Vagina (tissue), 2 donors: Measurements from ENCODE around the gene ESYT2. TPM values are rescaled to one million over a fixed set of nuclear protein-coding genes. Genes with fewer than 3 reads are reported as not detected.

Experiments
- DNase-seq, 2 donors: peaks; one replicate each; pipeline ENCODE4 v3.0.0-alpha.2; 2017; ENCODE audit errors: extremely low spot score in 2 of 2
- H3K27ac ChIP-seq: fragments of 200-600 bp; sonication (generic); one replicate; pipeline ENCODE4 v1.5.1; 2019
- H3K27me3 ChIP-seq: fragments of 200-600 bp; sonication (generic); one replicate; pipeline ENCODE4 v1.5.1; 2019
- H3K36me3 ChIP-seq, 2 donors: fragments of 200-600 bp; sonication (generic); one replicate each; pipeline ENCODE4 v1.5.1; 2017 to 2019
- H3K4me1 ChIP-seq: fragments of 200-600 bp; sonication (generic); one replicate; pipeline ENCODE4 v1.5.1; 2019
- H3K4me3 ChIP-seq, 2 donors: fragments of 200-600 bp; sonication (generic); 1 replicate in 1 of 2; 2 replicates in 1 of 2; pipeline ENCODE4 v1.5.1; 2016 to 2019
- H3K9me3 ChIP-seq: fragments of 200-600 bp; sonication (generic); one replicate; pipeline ENCODE4 v1.5.1; 2019
- CTCF ChIP-seq, 3 experiments: fragments of 450-650 bp in 2 of 3; fragments of 200-600 bp in 1 of 3; sonication (generic) in 1 of 3; IDR thresholded peaks; one replicate each; pipeline ENCODE4 v1.5.1; 2017 to 2019; ENCODE audit warnings: antibody characterized with exemption in 3 of 3, mild to moderate bottlenecking in 2 of 3, moderate library complexity in 2 of 3
- POLR2A ChIP-seq, 2 donors: fragments of 450-650 bp; IDR thresholded peaks; one replicate each; pipeline ENCODE4 v1.6.1; 2017; ENCODE audit warnings: antibody characterized with exemption in 2 of 2, mild to moderate bottlenecking in 2 of 2, moderate library complexity in 2 of 2
- POLR2AphosphoS5 ChIP-seq, 2 donors: sonication (generic); formaldehyde crosslinking; IDR thresholded peaks; one replicate each; pipeline ENCODE4 v1.9.0; 2017; ENCODE audit warnings: antibody characterized with exemption in 2 of 2, mild to moderate bottlenecking in 2 of 2, low read depth in 1 of 2; ENCODE audit not compliant: insufficient read depth in 1 of 2
- intact Hi-C: fragments of 100-400 bp; cut with DNase I; formaldehyde crosslinking; loops from one replicate; pipeline ENCODE4 v1.15.1; 2023
- total RNA-seq: library from RNA; depleted of rRNA; stranded (reverse); fragments of >200 nt; gene quantifications from one replicate; pipeline ENCODE4 v1.2.3, GENCODE V29; 2016

ESYT2 gene
- total RNA-seq, 1 donor from 2014 or later, result 82.5 TPM

DNA sequence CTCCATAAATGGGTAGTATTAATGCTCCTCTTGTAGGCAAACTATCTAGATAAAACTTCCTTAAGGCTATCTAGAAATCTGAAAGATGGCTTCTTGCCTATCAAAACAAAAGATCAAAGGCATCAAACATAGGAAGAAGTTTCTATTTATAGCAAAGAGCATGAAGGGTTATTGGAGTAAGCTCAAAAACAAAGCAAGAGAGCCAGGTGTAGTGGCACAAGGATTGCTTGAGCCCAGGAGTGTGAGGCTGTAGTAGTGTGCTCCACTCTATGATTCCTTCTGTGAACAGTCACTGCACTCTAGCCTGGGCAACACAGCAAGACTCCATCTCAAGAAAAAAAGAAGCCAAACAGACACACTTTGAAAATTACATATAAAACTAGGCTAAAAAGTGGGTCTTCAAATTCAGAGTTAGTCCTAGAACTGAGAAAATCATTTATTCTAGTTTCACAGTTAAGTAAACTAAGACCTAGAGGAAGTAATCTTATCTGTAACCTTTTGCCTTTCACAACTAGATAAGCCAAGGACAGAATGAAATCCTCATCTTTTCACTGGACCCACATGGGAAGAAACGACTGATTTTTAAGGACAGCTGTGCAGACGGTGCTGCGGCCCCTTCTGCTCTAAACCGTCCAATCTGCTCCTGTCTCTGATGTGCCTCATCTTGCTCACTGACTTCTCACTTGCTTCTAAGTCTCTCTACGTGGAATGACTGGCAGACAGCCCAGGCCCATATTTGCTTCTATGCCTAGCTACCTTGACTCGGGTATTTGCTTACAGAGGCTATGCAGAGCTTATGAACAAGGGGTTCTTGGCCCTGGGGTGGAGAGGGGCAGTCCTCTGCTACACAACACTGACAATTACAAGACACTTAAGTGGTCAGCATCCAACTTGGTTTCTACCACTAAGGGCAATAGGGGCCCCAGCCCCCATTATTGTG lies 50.0 kb downstream of the ESYT2 start:
- Histone ChIP-seq H3K4me1 (peaks cover 18% of the 10 kb centered on the region), H3K27me3 (no peaks in the 10 kb centered on the region), H3K36me3 (peaks cover 0 to 41% of the 10 kb centered on the region in 2 donors), H3K27ac (peak overlapping the region; percentile 12), H3K9me3 (no peaks in the 10 kb centered on the region), H3K4me3 (no peak overlapping the region)
- TF ChIP-seq CTCF (IDR thresholded peaks at IDR 0.05), result no peak
- no peak for TF ChIP-seq POLR2AphosphoS5 (IDR thresholded peaks at IDR 0.05; ENCODE audit: insufficient read depth in 1 of 2, low read depth in 1 of 2)
- TF ChIP-seq POLR2A (IDR thresholded peaks at IDR 0.05), result no peak
- intact Hi-C loops, result no loop called here
- DNase-seq, result peak in 1 of 2 donors; percentile 74

GRCh38 chr7:158778471-158778870 lies 50.8 kb downstream of the ESYT2 start:
- no peak overlapping the region for H3K27ac ChIP-seq
- intact Hi-C loops, result no loop called here

DNA sequence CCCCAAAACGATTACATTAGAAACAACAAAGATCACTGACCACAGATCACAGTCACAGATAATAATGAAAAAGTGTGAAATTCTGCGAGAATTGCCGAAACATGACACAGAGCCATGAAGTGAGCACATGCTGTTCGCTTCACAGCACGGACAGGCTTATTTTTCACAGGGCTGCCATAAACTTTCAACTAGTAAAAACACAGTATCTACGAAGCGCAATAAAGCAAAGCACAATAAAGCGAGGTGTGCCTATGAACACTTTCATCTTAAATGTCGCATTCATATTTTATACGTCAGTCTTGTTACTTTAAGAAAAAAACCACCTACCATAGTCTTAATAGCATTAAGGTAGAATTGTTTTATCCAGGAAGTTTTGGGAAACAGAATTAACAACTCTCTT lies 51.5 kb downstream of the ESYT2 start:
- Histone ChIP-seq H3K36me3 (peaks cover 0 to 37% of the 10 kb centered on the region in 2 donors), H3K27ac (no peak overlapping the region), H3K27me3 (no peaks in the 10 kb centered on the region), H3K9me3 (no peaks in the 10 kb centered on the region), H3K4me3 (no peak overlapping the region), H3K4me1 (peaks cover 9% of the 10 kb centered on the region)
- TF ChIP-seq CTCF (IDR thresholded peaks at IDR 0.05), result no peak
- no peak for TF ChIP-seq POLR2AphosphoS5 (IDR thresholded peaks at IDR 0.05; ENCODE audit: insufficient read depth in 1 of 2, low read depth in 1 of 2)
- no peak for TF ChIP-seq POLR2A (IDR thresholded peaks at IDR 0.05)
- intact Hi-C loops, result no loop called here
- peak in 1 of 2 donors; percentile 6 for DNase-seq

More at GRCh38 chr7:158778471-158778870, 50.8 kb downstream of the ESYT2 start:
- Histone ChIP-seq H3K9me3 (no peaks in the 10 kb centered on the region), H3K36me3 (peaks cover 0 to 40% of the 10 kb centered on the region in 2 donors), H3K4me3 (no peak overlapping the region), H3K4me1 (peaks cover 12% of the 10 kb centered on the region), H3K27me3 (no peaks in the 10 kb centered on the region)
- peak in 1 of 2 donors; percentile 6 for DNase-seq
- TF ChIP-seq POLR2AphosphoS5 (IDR thresholded peaks at IDR 0.05; ENCODE audit: insufficient read depth in 1 of 2, low read depth in 1 of 2) (no peak), POLR2A (IDR thresholded peaks at IDR 0.05) (no peak), CTCF (IDR thresholded peaks at IDR 0.05) (no peak)

GRCh38 chr7:158776474-158776873 lies 52.8 kb downstream of the ESYT2 start:
- Histone ChIP-seq H3K4me1 (peaks cover 9% of the 10 kb centered on the region), H3K4me3 (no peak overlapping the region), H3K36me3 (peaks cover 0 to 39% of the 10 kb centered on the region in 2 donors), H3K27ac (no peak overlapping the region), H3K27me3 (no peaks in the 10 kb centered on the region), H3K9me3 (no peaks in the 10 kb centered on the region)
- intact Hi-C loops, result no loop called here
- no peak for TF ChIP-seq POLR2AphosphoS5 (IDR thresholded peaks at IDR 0.05; ENCODE audit: insufficient read depth in 1 of 2, low read depth in 1 of 2)
- TF ChIP-seq CTCF (IDR thresholded peaks at IDR 0.05), result no peak
- TF ChIP-seq POLR2A (IDR thresholded peaks at IDR 0.05), result no peak
- peak in 1 of 2 donors; percentile 13 for DNase-seq

- Histone ChIP-seq H3K36me3 (peaks cover 0 to 30% of the 10 kb centered on the region in 2 donors), H3K4me1 (peaks cover 9% of the 10 kb centered on the region), H3K27ac (no peak overlapping the region), H3K4me3 (no peak overlapping the region), H3K27me3 (no peaks in the 10 kb centered on the region), H3K9me3 (no peaks in the 10 kb centered on the region)
- no peak for TF ChIP-seq CTCF (IDR thresholded peaks at IDR 0.05)
- no peak for DNase-seq
- intact Hi-C loops, result no loop called here
Measured at GRCh38 chr7:158774952-158775351, 54.4 kb downstream of the ESYT2 start.
